NCI-H2171 treated with DMSO at 0.1 percent for 48 hours (cell line): ENCODE measurements around the gene TLX2.

ENCODE experiments used
- DNase-seq: peaks from one replicate; lab custom pipeline; 2025; lab: John Stamatoyannopoulos, UW

The TLX2 gene

GRCh38 chr2:74511104-74511989, 2.9 kb upstream of the TLX2 start:
- no peak for DNase-seq

- peak; percentile 42 for DNase-seq
Observed at GRCh38 chr2:74512744-74513604, 1.3 kb upstream of the TLX2 start.

GRCh38 chr2:74513605-74514367, 464 bp upstream of the TLX2 start:
- peak; percentile 30 for DNase-seq

GRCh38 chr2:74515271-74515980, 1.2 kb downstream of the TLX2 start:
- no peak for DNase-seq

GRCh38 chr2:74515981-74516633, 1.9 kb downstream of the TLX2 start:
- no peak for DNase-seq

- no peak for DNase-seq
Observed at GRCh38 chr2:74516650-74517049, 2.4 kb downstream of the TLX2 start.

GRCh38 chr2:74522516-74522915, 8.3 kb downstream of the TLX2 start:
- no peak for DNase-seq

- no peak for DNase-seq
Observed at GRCh38 chr2:74524005-74524404, 9.8 kb downstream of the TLX2 start.

GRCh38 chr2:74524955-74525716, 10.9 kb downstream of the TLX2 start:
- no peak for DNase-seq

- DNase-seq = peak; percentile 39
Observed at GRCh38 chr2:74525717-74526648, 11.7 kb downstream of the TLX2 start, which contains the start of gene DQX1. Gene DQX1 (minus strand): TSS chr2:74526231. CDS start chr2:74525729, 502 bp downstream.

GRCh38 chr2:74526649-74527230, 12.5 kb downstream of the TLX2 start:
- no peak for DNase-seq

- DNase-seq = no peak
Observed at GRCh38 chr2:74527741-74528140, 13.5 kb downstream of the TLX2 start.

GRCh38 chr2:74528600-74529356, 14.5 kb downstream of the TLX2 start:
- no peak for DNase-seq

GRCh38 chr2:74529357-74530238, 15.3 kb downstream of the TLX2 start, which contains the start of the genes AUP1 and HTRA2:
Gene AUP1 (minus strand): TSS chr2:74529706. CDS start chr2:74529629, 77 bp downstream.
Gene HTRA2 (plus strand): TSS chr2:74529933. CDS start chr2:74530007, 74 bp downstream.
- DNase-seq = peak; percentile 98

- DNase-seq = peak; percentile 27
Observed at GRCh38 chr2:74530239-74531187, 16.3 kb downstream of the TLX2 start.
